Cerebellar nuclear complex (tissue), 1 donor: ENCODE measurements around the gene CCDC106.

ENCODE experiments used
- DNase-seq, 2 experiments: peaks; one replicate each; lab custom pipeline; 2025; lab: John Stamatoyannopoulos, UW

CCDC106 gene

DNA sequence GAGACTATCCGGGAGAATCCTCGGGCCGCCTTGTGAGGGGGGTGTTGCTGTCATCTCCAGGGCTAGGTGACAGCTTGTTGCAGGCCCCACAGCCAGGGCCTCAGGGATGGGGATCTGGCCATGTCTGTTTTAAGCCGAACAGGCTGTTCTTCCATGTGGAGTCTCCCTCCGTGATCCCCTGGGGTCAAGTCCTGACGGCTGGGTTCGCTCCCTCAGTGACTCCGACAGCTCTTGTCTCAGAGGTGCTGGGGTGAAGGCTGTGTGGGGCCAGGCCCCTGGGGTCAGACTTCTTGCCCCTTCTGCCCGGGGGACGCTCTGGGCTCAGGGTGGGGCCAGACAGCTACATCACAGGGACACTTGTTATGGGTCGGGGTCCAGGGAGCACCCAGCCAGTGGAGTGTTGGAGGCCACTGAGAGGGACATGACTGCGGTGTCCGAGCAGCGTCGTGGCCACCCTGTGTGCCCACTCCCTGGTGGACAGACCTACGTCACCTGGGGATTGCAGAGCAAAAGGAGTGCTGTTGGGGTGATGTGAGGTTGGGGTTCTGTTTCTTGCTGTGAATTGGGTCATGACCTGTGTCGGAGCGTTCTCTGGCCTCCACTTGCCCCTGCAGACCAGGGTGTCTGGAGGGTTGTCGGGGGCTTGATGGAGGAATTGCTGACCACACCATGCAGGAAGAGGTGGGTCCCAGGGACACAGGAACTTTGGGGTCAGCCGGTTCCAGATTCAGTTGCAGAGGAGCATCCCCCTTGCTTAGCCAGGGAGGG, 48.5 kb downstream of the CCDC106 start:
- no peak for DNase-seq

GRCh38 chr19:55697069-55697440, 49.0 kb downstream of the CCDC106 start:
- no peak for DNase-seq

DNA sequence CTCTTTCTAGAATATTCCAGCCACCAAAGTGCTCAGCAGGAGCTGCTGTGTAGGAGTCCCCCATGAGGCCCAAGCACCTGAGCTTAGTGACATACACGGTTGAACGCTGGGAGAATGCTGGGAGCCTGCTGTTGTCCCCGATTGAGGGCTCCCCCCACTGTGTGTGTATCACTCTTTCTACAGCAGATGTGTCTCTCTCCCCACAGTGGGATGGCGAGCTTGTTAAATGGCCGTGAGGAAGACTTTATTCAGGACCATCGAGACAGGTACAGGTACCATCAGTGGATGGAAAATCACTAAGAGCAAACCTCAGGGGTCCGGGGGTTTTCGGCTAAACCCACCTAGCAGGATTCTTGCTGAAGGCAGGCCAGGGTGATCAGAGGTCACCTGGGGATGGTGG, 49.7 kb downstream of the CCDC106 start:
- no peak for DNase-seq

GRCh38 chr19:55698256-55698655, 50.2 kb downstream of the CCDC106 start:
- DNase-seq: no peak

DNA sequence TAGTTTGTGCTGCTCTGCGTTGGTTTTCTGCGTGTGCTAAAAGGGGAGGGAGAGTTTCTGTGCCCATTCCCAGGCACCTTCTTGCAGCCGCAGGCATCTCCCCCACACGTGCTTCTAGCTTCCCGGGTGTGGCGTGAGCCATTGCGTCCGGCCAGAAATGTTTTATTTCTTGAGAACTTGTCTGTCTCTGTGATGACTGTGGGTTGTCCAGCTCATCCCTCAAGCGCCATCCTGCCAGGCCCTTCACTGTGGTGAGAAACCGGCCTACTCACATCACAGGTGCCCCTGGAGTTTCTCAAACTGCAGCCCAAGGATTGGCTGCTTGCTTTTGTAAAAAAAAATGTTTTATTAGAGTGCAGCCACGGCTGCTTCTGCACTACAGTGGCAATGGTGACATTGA, 51.2 kb downstream of the CCDC106 start:
- no peak for DNase-seq

- no peak for DNase-seq
These were observed 52.8 kb downstream of the CCDC106 start for GRCh38 chr19:55700813-55701212.

- no peak for DNase-seq
These were observed 54.2 kb downstream of the CCDC106 start for GRCh38 chr19:55702131-55702627.
